BLaER1 (cell line): ENCODE measurements around the gene AREL1.

Source experiments
- H3K27ac ChIP-seq: shearing (Covaris generic); formaldehyde crosslinking; 2 replicates; pipeline ENCODE4 v1.8.1; 2022
- H3K27me3 ChIP-seq: shearing (Covaris generic); formaldehyde crosslinking; 2 replicates; pipeline ENCODE4 v1.8.1; 2022
- H3K36me3 ChIP-seq: shearing (Covaris generic); formaldehyde crosslinking; 2 replicates; pipeline ENCODE4 v1.8.1; 2022
- H3K4me1 ChIP-seq: shearing (Covaris generic); formaldehyde crosslinking; 2 replicates; pipeline ENCODE4 v1.8.1; 2022
- H3K4me2 ChIP-seq: shearing (Covaris generic); formaldehyde crosslinking; 2 replicates; pipeline ENCODE4 v1.8.1; 2022
- H3K4me3 ChIP-seq: shearing (Covaris generic); formaldehyde crosslinking; 2 replicates; pipeline ENCODE4 v1.8.1; 2022
- H3K9ac ChIP-seq: shearing (Covaris generic); formaldehyde crosslinking; 2 replicates; pipeline ENCODE4 v1.8.1; 2022
- H3K9me3 ChIP-seq: shearing (Covaris generic); formaldehyde crosslinking; 2 replicates; pipeline ENCODE4 v1.8.1; 2022
- H4K20me1 ChIP-seq: shearing (Covaris generic); formaldehyde crosslinking; 2 replicates; pipeline ENCODE4 v1.8.1; 2022
- Cebpa-rat ChIP-seq: shearing (Covaris generic); IDR thresholded peaks from 2 replicates; pipeline ENCODE4 v1.8.1; 2022

The AREL1 gene

DNA sequence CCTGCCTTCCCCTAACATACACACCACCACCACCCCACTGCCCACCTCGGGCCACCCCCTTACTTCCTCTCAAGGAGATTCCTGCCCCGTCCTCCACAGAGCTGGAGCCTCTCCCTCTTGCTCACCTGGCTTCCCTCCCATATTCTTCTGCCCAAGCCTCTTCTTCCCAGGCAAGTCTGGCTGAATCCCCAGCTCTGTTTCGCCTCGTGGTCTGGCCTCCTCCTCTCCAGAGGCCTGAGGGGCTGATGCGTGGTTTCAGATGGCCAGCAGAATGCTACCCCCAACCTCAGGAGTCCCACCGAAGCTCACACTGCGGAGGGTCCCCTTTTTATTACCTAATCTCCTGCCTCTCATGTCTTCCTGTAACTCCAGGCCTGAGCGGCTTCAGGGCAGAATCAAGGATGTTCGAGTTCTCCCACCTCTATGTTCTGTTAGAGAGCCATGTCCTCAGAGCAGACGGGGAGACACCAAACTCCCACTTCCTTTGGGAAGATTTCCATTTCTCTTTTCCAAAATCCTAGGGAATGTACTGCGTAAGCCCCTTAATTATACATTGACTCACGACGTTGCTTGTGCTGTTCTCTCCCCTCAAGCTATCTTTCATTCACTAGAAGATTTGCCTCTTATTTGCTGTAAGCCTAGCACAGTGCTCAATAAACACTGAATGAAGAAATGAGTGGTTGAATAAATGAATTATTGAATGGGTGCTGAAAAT is 67.0 kb downstream of the AREL1 start:
- no peak overlapping the region for H3K4me3 ChIP-seq
- H3K9me3 ChIP-seq = no peaks in the 10 kb centered on the region
- TF ChIP-seq Cebpa-rat = no peak
- no peaks in the 10 kb centered on the region for H3K36me3 ChIP-seq
- H3K4me1 ChIP-seq = peaks cover 24% of the 10 kb centered on the region
- H4K20me1 ChIP-seq = no peaks in the 10 kb centered on the region
- H3K9ac ChIP-seq = no peak overlapping the region
- no peaks in the 10 kb centered on the region for H3K27me3 ChIP-seq
- H3K27ac ChIP-seq = no peak overlapping the region
- no peak overlapping the region for H3K4me2 ChIP-seq

GRCh38 chr14:74645244-74645643 is 67.6 kb downstream of the AREL1 start:
- no peak overlapping the region for H3K9ac ChIP-seq
- no peak overlapping the region for H3K27ac ChIP-seq
- peaks cover 24% of the 10 kb centered on the region for H3K4me1 ChIP-seq
- H3K36me3 ChIP-seq = no peaks in the 10 kb centered on the region
- no peak overlapping the region for H3K4me2 ChIP-seq
- TF ChIP-seq Cebpa-rat = no peak
- H4K20me1 ChIP-seq = no peaks in the 10 kb centered on the region
- no peaks in the 10 kb centered on the region for H3K9me3 ChIP-seq
- H3K4me3 ChIP-seq = no peak overlapping the region
- no peaks in the 10 kb centered on the region for H3K27me3 ChIP-seq

- Histone ChIP-seq H3K27me3 (no peaks in the 10 kb centered on the region), H3K4me2 (no peak overlapping the region), H3K9ac (no peak overlapping the region), H4K20me1 (no peaks in the 10 kb centered on the region), H3K4me1 (0 out of 2 replicates have a peak, but pooled peaks cover 7% of the 10 kb centered on the region), H3K9me3 (no peaks in the 10 kb centered on the region), H3K4me3 (no peak overlapping the region), H3K27ac (no peak overlapping the region), H3K36me3 (no peaks in the 10 kb centered on the region)
- TF ChIP-seq Cebpa-rat = no peak
Measured at GRCh38 chr14:74641601-74642391, 71.1 kb downstream of the AREL1 start.

DNA sequence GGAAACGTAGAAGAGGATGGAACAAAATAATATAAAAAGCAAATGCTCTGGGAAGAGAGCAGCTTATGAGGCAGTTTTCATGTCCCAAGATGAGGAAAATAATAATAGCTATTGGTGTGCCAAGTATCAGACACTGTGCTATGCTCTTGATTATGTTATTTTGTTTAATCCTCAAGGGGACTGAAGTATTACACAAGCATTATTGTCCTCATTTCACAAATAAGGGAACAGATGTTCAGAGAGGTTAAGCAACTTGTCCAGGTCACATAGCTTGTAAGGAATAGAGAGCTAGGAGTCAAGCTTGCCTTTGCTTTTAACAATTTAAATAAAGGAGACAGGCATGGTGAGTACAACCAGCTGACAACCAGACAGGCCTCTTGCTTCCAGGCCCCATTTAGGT is 73.9 kb downstream of the AREL1 start:
- no peaks in the 10 kb centered on the region for H3K36me3 ChIP-seq
- TF ChIP-seq Cebpa-rat = no peak
- no peak overlapping the region for H3K9ac ChIP-seq
- no peaks in the 10 kb centered on the region for H3K27me3 ChIP-seq
- H3K4me1 ChIP-seq = peaks cover 6% of the 10 kb centered on the region; the same call in 1 of the 2 replicates
- no peak overlapping the region for H3K27ac ChIP-seq
- H4K20me1 ChIP-seq = no peaks in the 10 kb centered on the region
- H3K4me3 ChIP-seq = no peak overlapping the region
- no peak overlapping the region for H3K4me2 ChIP-seq
- no peaks in the 10 kb centered on the region for H3K9me3 ChIP-seq

- Histone ChIP-seq H3K9ac (no peak overlapping the region), H3K27ac (no peak overlapping the region), H3K36me3 (no peaks in the 10 kb centered on the region), H3K4me3 (no peak overlapping the region), H3K27me3 (no peaks in the 10 kb centered on the region), H3K4me2 (no peak overlapping the region), H4K20me1 (no peaks in the 10 kb centered on the region), H3K9me3 (no peaks in the 10 kb centered on the region), H3K4me1 (peaks cover 6% of the 10 kb centered on the region; the same call in 1 of the 2 replicates)
- TF ChIP-seq Cebpa-rat = no peak
Measured at GRCh38 chr14:74638066-74638465, 74.8 kb downstream of the AREL1 start.

- H3K9me3 ChIP-seq = no peaks in the 10 kb centered on the region
- H3K36me3 ChIP-seq = no peaks in the 10 kb centered on the region
- H3K4me2 ChIP-seq = no peak overlapping the region
- H3K9ac ChIP-seq = no peak overlapping the region
- no peaks in the 10 kb centered on the region for H3K27me3 ChIP-seq
- TF ChIP-seq Cebpa-rat = no peak
- no peak overlapping the region for H3K4me3 ChIP-seq
- H3K27ac ChIP-seq = no peak overlapping the region
- no peaks in the 10 kb centered on the region for H4K20me1 ChIP-seq
- peaks cover 6% of the 10 kb centered on the region; the same call in 1 of the 2 replicates for H3K4me1 ChIP-seq
Measured at GRCh38 chr14:74637178-74637550, 75.7 kb downstream of the AREL1 start.

GRCh38 chr14:74636424-74637177 is 76.3 kb downstream of the AREL1 start:
- Histone ChIP-seq H3K4me2 (no peak overlapping the region), H3K4me1 (peaks cover 6% of the 10 kb centered on the region; the same call in 1 of the 2 replicates), H3K27ac (no peak overlapping the region), H3K4me3 (no peak overlapping the region), H3K9me3 (no peaks in the 10 kb centered on the region), H3K36me3 (no peaks in the 10 kb centered on the region), H3K27me3 (no peaks in the 10 kb centered on the region), H3K9ac (no peak overlapping the region), H4K20me1 (no peaks in the 10 kb centered on the region)
- TF ChIP-seq Cebpa-rat = no peak

DNA sequence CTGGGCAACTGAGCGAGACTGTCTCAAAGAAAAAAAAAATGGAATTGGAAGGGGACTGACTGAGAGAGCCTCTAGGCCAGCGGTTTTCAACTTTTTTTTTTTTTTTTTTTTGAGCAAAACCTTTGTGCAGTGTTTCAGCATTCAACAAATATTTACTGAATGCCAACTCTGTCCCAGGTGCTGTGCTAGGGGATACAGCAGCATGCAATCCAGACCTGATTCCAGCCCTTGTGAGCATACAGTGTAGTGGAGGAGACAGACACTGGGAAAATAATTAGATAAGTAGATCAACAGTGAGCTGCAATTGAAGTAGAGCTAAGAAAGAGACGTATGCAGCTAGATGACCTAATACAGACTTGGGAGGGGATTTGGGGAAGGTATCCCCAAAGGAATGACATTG is 77.0 kb downstream of the AREL1 start:
- Histone ChIP-seq H3K27me3 (no peaks in the 10 kb centered on the region), H4K20me1 (no peaks in the 10 kb centered on the region), H3K4me3 (no peak overlapping the region), H3K9me3 (no peaks in the 10 kb centered on the region), H3K4me1 (peaks cover 6% of the 10 kb centered on the region; the same call in 1 of the 2 replicates), H3K27ac (no peak overlapping the region), H3K4me2 (no peak overlapping the region), H3K9ac (no peak overlapping the region), H3K36me3 (no peaks in the 10 kb centered on the region)
- TF ChIP-seq Cebpa-rat = no peak

- no peaks in the 10 kb centered on the region for H4K20me1 ChIP-seq
- no peaks in the 10 kb centered on the region for H3K27me3 ChIP-seq
- no peak overlapping the region for H3K4me3 ChIP-seq
- no peak for TF ChIP-seq Cebpa-rat
- no peak overlapping the region for H3K27ac ChIP-seq
- H3K9ac ChIP-seq = no peak overlapping the region
- no peaks in the 10 kb centered on the region for H3K9me3 ChIP-seq
- peaks cover 6% of the 10 kb centered on the region; the same call in 1 of the 2 replicates for H3K4me1 ChIP-seq
- peak overlapping the region; percentile 8; the same call in 1 of the 2 replicates for H3K4me2 ChIP-seq
- no peaks in the 10 kb centered on the region for H3K36me3 ChIP-seq
Measured at GRCh38 chr14:74634964-74635363, 77.9 kb downstream of the AREL1 start.
